NCI-H345 treated with DMSO at 0.1 percent for 48 hours (cell line): Measurements from ENCODE around the gene MXRA8.
"Not testable (repeated sequence)": the region's sequence is repeated elsewhere in the genome, so short reads cannot be mapped to it uniquely, and the experiment has no call there.

Source experiments
- DNase-seq: peaks from one replicate; lab custom pipeline; 2025; ENCODE audit not compliant: unreplicated experiment; lab: John Stamatoyannopoulos, UW

Gene MXRA8

GRCh38 chr1:1358433-1359271 lies at the start of gene MXRA8:
Gene MXRA8, minus strand, starts transcription at chr1:1358555. Its CDS starts 51 bp downstream, at chr1:1358504.
- no peak for DNase-seq

- no peak for DNase-seq
Measured at GRCh38 chr1:1407636-1408318, 49.4 kb upstream of the MXRA8 start.

GRCh38 chr1:1406821-1407635 lies 48.7 kb upstream of the MXRA8 start, which contains the start of gene MRPL20:
Gene MRPL20, minus strand, starts transcription at chr1:1407293. Its CDS starts 76 bp downstream, at chr1:1407217.
- DNase-seq: peak; percentile 77

GRCh38 chr1:1406101-1406820 lies 47.9 kb upstream of the MXRA8 start:
- DNase-seq: no peak

GRCh38 chr1:1403653-1404052 lies 45.3 kb upstream of the MXRA8 start:
- DNase-seq: no peak

GRCh38 chr1:1402901-1403392 lies 44.6 kb upstream of the MXRA8 start:
- not testable (repeated sequence) for DNase-seq

GRCh38 chr1:1402072-1402900 lies 43.9 kb upstream of the MXRA8 start:
- peak; percentile 6 for DNase-seq

- no peak for DNase-seq
Measured at GRCh38 chr1:1401457-1402010, 43.2 kb upstream of the MXRA8 start.

- no peak for DNase-seq
Measured at GRCh38 chr1:1400576-1401456, 42.5 kb upstream of the MXRA8 start.

GRCh38 chr1:1399872-1400575 lies 41.7 kb upstream of the MXRA8 start:
- no peak for DNase-seq

GRCh38 chr1:1399187-1399871 lies 41.0 kb upstream of the MXRA8 start, which contains the start of gene CCNL2:
Gene CCNL2, minus strand, starts transcription at chr1:1399335. Its CDS starts 29 bp downstream, at chr1:1399306.
- peak; percentile 92 for DNase-seq

- DNase-seq: no peak
Measured at GRCh38 chr1:1398677-1399186, 40.4 kb upstream of the MXRA8 start.

GRCh38 chr1:1397839-1398523 lies 39.6 kb upstream of the MXRA8 start:
- no peak for DNase-seq

- DNase-seq: no peak
Measured at GRCh38 chr1:1395166-1395565, 36.8 kb upstream of the MXRA8 start.

GRCh38 chr1:1394116-1394515 lies 35.8 kb upstream of the MXRA8 start:
- no peak for DNase-seq

GRCh38 chr1:1393428-1393827 lies 35.1 kb upstream of the MXRA8 start:
- DNase-seq: no peak
